ENCODE measurements around the gene ATG4D. TPM values are rescaled to one million over a fixed set of nuclear protein-coding genes. Genes with fewer than 3 reads are reported as not detected.

The ATG4D gene
- total and polyA plus RNA-seq, 10 of the 15 experiments (the other 5 are each of a cell fraction or from before 2014, with no cell fraction given) = 0.39 to 28.7 (median 13.4) TPM

DNA sequence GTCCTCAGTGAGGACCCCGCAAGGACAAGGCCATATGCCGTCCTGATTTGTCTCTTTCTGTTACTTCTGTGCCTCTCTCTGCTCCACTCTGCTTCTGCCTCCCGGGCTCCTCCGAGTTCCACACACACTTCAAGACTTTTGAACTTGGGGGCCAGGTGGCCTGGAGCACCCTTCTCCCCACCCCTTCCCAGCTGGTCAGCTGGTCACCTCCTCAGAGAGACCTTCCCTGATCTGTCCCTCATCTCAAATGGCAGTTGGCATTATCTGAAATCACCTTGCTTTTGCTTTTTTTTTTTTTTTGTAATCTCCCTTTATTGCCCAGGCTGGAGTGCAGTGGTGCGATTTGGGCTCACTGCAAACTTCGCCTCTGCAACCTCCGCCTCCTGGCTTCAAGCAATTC lies 24.3 kb upstream of the ATG4D start:
- Histone ChIP-seq H3K9me3 (replicated peaks; ENCODE audit: control insufficient read depth, insufficient read depth, low read length) (no peaks in the 10 kb centered on the region), H3K4me1 (ENCODE audit: control insufficient read depth, insufficient read depth, low read length) (peaks cover 11% of the 10 kb centered on the region), H3K4me3 (no peak overlapping the region), H4K20me1 (ENCODE audit: control insufficient read depth, insufficient read depth) (no peaks in the 10 kb centered on the region), H3K79me2 (ENCODE audit: control insufficient read depth, insufficient read depth, low read length) (no peaks in the 10 kb centered on the region), H3K27me3 (replicated peaks in 1 of 2; ENCODE audit: control insufficient read depth in 2 of 2, insufficient read depth in 2 of 2, low read length in 1 of 2) (peaks cover 6 to 19% of the 10 kb centered on the region in 2 experiments), H3K27ac (ENCODE audit: control insufficient read depth, insufficient read depth) (no peak overlapping the region), H2AFZ (ENCODE audit: control insufficient read depth, low read depth, low read length) (no peak overlapping the region), H3K9ac (ENCODE audit: control insufficient read depth, insufficient read depth, low read length) (no peak overlapping the region), H3K36me3 (ENCODE audit: control insufficient read depth in 2 of 2, insufficient read depth in 2 of 2, low read length in 1 of 2) (no peaks in the 10 kb centered on the region), H3K4me2 (ENCODE audit: control insufficient read depth, insufficient read depth) (0 out of 2 replicates have a peak overlapping the region, but pooled peaks have one; percentile 1)
- no peak for DNase-seq (ENCODE audit: low read depth, low spot score)
- 45% methylated on average over 7 of the region's 7 CpGs for WGBS (ENCODE audit: insufficient coverage, insufficient replicate concordance, low lambda C conversion rate, missing lambda C conversion rate)
- POLR2A ChIA-PET = interaction anchor here (1.1 kb wide), 1 partner anchor 15 kb away, joined by 9 read pairs; no protein-coding TSS in a partner anchor
- SMC1A ChIA-PET (ENCODE audit: uncharacterized antibody, unreplicated experiment) = no interaction called here
- intact Hi-C loops (cut with micrococcal nuclease; ENCODE audit: unreplicated experiment) = no loop called here
- RAD21 ChIA-PET (ENCODE audit: unreplicated experiment) = no interaction called here
- in situ Hi-C loops (cut with MboI) = no loop called here
- BruUV-seq (replicated peaks) = no TSS peak
- CTCF ChIA-PET = no interaction called here
- no peak for ATAC-seq
- no peak for FAIRE-seq
- TF ChIP-seq POLR2AphosphoS2 (IDR thresholded peaks at IDR 0.05; ENCODE audit: low read depth, low read length) (no peak), EP300 (IDR thresholded peaks at IDR 0.05; ENCODE audit: borderline replicate concordance in 1 of 2, control insufficient read depth in 1 of 2, low read depth in 2 of 2, low read length in 2 of 2) (no peak)

DNA sequence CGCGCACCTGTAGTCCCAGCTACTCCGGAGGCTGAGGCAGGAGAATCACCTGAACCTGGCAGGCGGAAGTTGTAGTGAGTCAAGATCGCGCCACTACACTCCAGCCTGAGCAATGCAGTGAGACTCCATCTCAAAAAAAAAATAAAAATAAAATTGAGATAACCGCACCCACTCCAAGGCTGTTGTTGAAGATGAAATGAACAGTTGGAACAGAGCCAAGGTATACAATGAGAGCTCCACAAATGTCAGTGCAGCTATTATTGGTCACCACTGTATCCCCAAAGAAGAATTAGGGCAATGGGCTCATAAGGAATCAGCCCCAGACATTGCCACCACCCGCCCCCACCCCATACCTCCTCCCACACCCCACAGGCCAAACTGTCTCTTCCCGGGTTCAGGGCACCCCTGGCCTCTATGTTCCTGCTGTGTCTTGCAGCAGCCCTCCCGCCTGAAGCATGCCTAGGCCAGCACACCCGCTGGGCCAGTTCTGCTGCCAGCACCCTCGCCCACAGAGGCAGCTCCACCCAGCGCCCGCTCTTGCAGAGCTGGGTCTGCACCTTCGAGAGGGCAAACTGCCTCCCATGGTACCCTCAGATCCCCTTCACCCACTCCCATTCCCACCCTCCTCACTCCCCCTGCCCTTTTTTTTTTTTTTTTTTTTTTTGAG lies 22.9 kb upstream of the ATG4D start:
- ChIA-PET POLR2A (interaction anchor here (0.5 to 1.1 kb wide), 2 partner anchors 14 to 121 kb away, joined by 3 to 9 read pairs; no protein-coding TSS in a partner anchor), RAD21 (ENCODE audit: unreplicated experiment) (no interaction called here), SMC1A (ENCODE audit: uncharacterized antibody, unreplicated experiment) (no interaction called here), CTCF (no interaction called here)
- ATAC-seq = no peak
- Histone ChIP-seq H3K4me1 (ENCODE audit: control insufficient read depth, insufficient read depth, low read length) (peaks cover 11% of the 10 kb centered on the region), H3K4me3 (no peak overlapping the region), H3K27me3 (replicated peaks in 1 of 2; ENCODE audit: control insufficient read depth in 2 of 2, insufficient read depth in 2 of 2, low read length in 1 of 2) (peaks cover 4 to 12% of the 10 kb centered on the region in 2 experiments), H3K9ac (ENCODE audit: control insufficient read depth, insufficient read depth, low read length) (no peak overlapping the region), H3K4me2 (ENCODE audit: control insufficient read depth, insufficient read depth) (no peak overlapping the region), H3K36me3 (ENCODE audit: control insufficient read depth in 2 of 2, insufficient read depth in 2 of 2, low read length in 1 of 2) (no peaks in the 10 kb centered on the region), H2AFZ (ENCODE audit: control insufficient read depth, low read depth, low read length) (no peak overlapping the region), H3K9me3 (replicated peaks; ENCODE audit: control insufficient read depth, insufficient read depth, low read length) (no peaks in the 10 kb centered on the region), H3K79me2 (ENCODE audit: control insufficient read depth, insufficient read depth, low read length) (no peaks in the 10 kb centered on the region), H4K20me1 (ENCODE audit: control insufficient read depth, insufficient read depth) (no peaks in the 10 kb centered on the region), H3K27ac (ENCODE audit: control insufficient read depth, insufficient read depth) (no peak overlapping the region)
- no TSS peak for BruUV-seq (replicated peaks)
- in situ Hi-C loops (cut with MboI) = no loop called here
- no peak for DNase-seq (ENCODE audit: low read depth, low spot score)
- FAIRE-seq = no peak
- WGBS (ENCODE audit: insufficient coverage, insufficient replicate concordance, low lambda C conversion rate, missing lambda C conversion rate) = 61% methylated on average over 14 of the region's 15 CpGs
- intact Hi-C loops (cut with micrococcal nuclease; ENCODE audit: unreplicated experiment) = no loop called here
- TF ChIP-seq YBX1 (IDR thresholded peaks at IDR 0.05) (no peak), BMI1 (IDR thresholded peaks at IDR 0.05; ENCODE audit: borderline replicate concordance) (no peak), DPF2 (IDR thresholded peaks at IDR 0.05) (no peak), IKZF1 (conservative IDR thresholded peaks at IDR 0.05) (no peak), KAT2A (conservative IDR thresholded peaks at IDR 0.05; ENCODE audit: control insufficient read depth, low read depth, low read length) (no peak), SPI1 (IDR thresholded peaks at IDR 0.05; ENCODE audit: borderline replicate concordance, insufficient read depth, low read depth, low read length) (no peak), MEF2A (IDR thresholded peaks at IDR 0.05; ENCODE audit: insufficient read depth, low read depth, low read length) (no peak), CREB1 (IDR thresholded peaks at IDR 0.05; ENCODE audit: low read depth) (no peak), TCF7 (IDR thresholded peaks at IDR 0.05; ENCODE audit: borderline replicate concordance) (no peak), NFXL1 (IDR thresholded peaks at IDR 0.05; ENCODE audit: borderline replicate concordance) (no peak), MEF2B (IDR thresholded peaks at IDR 0.05; ENCODE audit: partially characterized antibody, poor library complexity, severe bottlenecking) (no peak), POU2F2 (IDR thresholded peaks at IDR 0.05; ENCODE audit: borderline replicate concordance, low read depth, low read length) (no peak), CHD4 (IDR thresholded peaks at IDR 0.05) (no peak), PML (IDR thresholded peaks at IDR 0.05; ENCODE audit: low read length) (no peak), GATAD2B (conservative IDR thresholded peaks at IDR 0.05; ENCODE audit: low read depth) (no peak), CHD1 (IDR thresholded peaks at IDR 0.05; ENCODE audit: low read depth, low read length) (no peak)

All from GM12878 (cell line).